HL-60 (cell line): ENCODE results near the gene CBX6.

Source experiments
- DNase-seq, 2 experiments: peaks; one replicate each; pipeline ENCODE4 v3.0.0-alpha.2; 2010 to 2020; ENCODE audit warnings: low read depth in 1 of 2, low spot score in 1 of 2
- H3K27ac ChIP-seq: fragments of 250-450 bp; sonication (Bioruptor Pico); replicated peaks from 2 replicates; pipeline ENCODE4 v1.5.1; 2020; ENCODE audit warnings: mild to moderate bottlenecking, moderate library complexity
- H3K27me3 ChIP-seq: fragments of 250-450 bp; sonication (Bioruptor Pico); 2 replicates; pipeline ENCODE4 v1.5.1; 2021; ENCODE audit warnings: mild to moderate bottlenecking, moderate library complexity; ENCODE audit not compliant: insufficient read depth, poor library complexity, severe bottlenecking
- H3K4me3 ChIP-seq: replicated peaks from 2 replicates; pipeline ENCODE4 v1.5.1; 2011; ENCODE audit warnings: mild to moderate bottlenecking, control low read depth, low read length; ENCODE audit not compliant: insufficient read depth
- GABPA ChIP-seq: IDR thresholded peaks from 2 replicates; pipeline ENCODE4 v1.6.1; 2012; ENCODE audit warnings: low read depth
- POLR2AphosphoS5 ChIP-seq: IDR thresholded peaks from 2 replicates; pipeline ENCODE4 v1.6.1; 2012; ENCODE audit warnings: low read depth
- SPI1 ChIP-seq: IDR thresholded peaks from 2 replicates; pipeline ENCODE4 v1.6.1; 2012; ENCODE audit warnings: low read depth, mild to moderate bottlenecking, borderline replicate concordance
- TF ChIP-seq, protein P1 (sequence below): IDR thresholded peaks from 2 replicates; pipeline ENCODE4 v1.6.1; 2012; ENCODE audit warnings: low read depth; ENCODE audit not compliant: insufficient replicate concordance
- TF ChIP-seq, protein P2 (sequence below): IDR thresholded peaks from one replicate; pipeline ENCODE4 v1.5.1; 2011; ENCODE audit warnings: low read length, control low read depth, inconsistent platforms; ENCODE audit not compliant: insufficient read depth

The CBX6 gene

DNA sequence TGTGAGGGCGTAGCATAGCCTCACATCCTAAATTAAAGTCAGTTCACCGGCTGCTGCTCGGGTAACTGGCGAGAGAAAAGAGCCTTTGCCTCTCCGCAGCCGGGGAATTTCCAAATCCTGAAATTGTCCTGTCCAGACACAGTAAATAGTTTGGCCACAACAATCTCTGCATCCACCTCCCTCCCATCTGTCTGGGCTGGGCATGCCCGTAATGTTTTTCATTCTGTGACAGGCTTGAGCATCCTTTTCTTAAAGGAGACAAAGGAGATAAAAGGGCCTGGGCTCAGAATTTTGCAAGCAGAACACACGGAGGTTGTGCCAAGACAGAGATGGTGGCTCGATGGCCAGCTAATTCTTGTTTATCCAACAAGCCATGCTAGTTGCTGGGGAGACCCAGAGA, 19.2 kb upstream of the CBX6 start:
- Histone ChIP-seq H3K27ac (no peak overlapping the region), H3K27me3 (no peaks in the 10 kb centered on the region), H3K4me3 (no peak overlapping the region)
- no peak for DNase-seq
- TF ChIP-seq POLR2AphosphoS5 = no peak
- TF ChIP-seq, protein P1, sequence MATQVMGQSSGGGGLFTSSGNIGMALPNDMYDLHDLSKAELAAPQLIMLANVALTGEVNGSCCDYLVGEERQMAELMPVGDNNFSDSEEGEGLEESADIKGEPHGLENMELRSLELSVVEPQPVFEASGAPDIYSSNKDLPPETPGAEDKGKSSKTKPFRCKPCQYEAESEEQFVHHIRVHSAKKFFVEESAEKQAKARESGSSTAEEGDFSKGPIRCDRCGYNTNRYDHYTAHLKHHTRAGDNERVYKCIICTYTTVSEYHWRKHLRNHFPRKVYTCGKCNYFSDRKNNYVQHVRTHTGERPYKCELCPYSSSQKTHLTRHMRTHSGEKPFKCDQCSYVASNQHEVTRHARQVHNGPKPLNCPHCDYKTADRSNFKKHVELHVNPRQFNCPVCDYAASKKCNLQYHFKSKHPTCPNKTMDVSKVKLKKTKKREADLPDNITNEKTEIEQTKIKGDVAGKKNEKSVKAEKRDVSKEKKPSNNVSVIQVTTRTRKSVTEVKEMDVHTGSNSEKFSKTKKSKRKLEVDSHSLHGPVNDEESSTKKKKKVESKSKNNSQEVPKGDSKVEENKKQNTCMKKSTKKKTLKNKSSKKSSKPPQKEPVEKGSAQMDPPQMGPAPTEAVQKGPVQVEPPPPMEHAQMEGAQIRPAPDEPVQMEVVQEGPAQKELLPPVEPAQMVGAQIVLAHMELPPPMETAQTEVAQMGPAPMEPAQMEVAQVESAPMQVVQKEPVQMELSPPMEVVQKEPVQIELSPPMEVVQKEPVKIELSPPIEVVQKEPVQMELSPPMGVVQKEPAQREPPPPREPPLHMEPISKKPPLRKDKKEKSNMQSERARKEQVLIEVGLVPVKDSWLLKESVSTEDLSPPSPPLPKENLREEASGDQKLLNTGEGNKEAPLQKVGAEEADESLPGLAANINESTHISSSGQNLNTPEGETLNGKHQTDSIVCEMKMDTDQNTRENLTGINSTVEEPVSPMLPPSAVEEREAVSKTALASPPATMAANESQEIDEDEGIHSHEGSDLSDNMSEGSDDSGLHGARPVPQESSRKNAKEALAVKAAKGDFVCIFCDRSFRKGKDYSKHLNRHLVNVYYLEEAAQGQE = no peak
- TF ChIP-seq SPI1 = no peak
- TF ChIP-seq, protein P2, sequence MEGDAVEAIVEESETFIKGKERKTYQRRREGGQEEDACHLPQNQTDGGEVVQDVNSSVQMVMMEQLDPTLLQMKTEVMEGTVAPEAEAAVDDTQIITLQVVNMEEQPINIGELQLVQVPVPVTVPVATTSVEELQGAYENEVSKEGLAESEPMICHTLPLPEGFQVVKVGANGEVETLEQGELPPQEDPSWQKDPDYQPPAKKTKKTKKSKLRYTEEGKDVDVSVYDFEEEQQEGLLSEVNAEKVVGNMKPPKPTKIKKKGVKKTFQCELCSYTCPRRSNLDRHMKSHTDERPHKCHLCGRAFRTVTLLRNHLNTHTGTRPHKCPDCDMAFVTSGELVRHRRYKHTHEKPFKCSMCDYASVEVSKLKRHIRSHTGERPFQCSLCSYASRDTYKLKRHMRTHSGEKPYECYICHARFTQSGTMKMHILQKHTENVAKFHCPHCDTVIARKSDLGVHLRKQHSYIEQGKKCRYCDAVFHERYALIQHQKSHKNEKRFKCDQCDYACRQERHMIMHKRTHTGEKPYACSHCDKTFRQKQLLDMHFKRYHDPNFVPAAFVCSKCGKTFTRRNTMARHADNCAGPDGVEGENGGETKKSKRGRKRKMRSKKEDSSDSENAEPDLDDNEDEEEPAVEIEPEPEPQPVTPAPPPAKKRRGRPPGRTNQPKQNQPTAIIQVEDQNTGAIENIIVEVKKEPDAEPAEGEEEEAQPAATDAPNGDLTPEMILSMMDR = no peak
- TF ChIP-seq GABPA = no peak

DNA sequence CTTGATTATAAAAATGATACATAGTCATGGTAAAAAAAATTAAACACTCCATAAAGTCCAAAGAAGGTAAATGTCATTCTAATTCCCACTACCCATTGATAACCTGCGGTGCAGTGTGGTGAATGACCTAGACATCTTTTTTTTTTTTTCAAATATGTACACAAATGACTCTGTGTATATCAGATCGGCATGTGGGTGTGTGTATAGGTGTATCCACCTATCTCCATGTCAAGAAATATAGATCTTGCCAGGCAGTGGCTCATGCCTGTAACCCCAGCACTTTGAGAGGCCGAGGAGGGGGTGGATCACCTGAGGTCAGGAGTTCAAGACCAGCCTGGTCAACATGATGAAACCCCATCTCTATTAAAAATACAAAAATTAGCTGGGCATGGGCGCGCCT, 18.4 kb upstream of the CBX6 start:
- Histone ChIP-seq H3K27ac (no peak overlapping the region), H3K4me3 (no peak overlapping the region), H3K27me3 (no peaks in the 10 kb centered on the region)
- DNase-seq = no peak
- TF ChIP-seq, protein P1 = no peak
- TF ChIP-seq POLR2AphosphoS5 (no peak), GABPA (no peak), SPI1 (no peak)
- TF ChIP-seq, protein P2 = no peak

DNA sequence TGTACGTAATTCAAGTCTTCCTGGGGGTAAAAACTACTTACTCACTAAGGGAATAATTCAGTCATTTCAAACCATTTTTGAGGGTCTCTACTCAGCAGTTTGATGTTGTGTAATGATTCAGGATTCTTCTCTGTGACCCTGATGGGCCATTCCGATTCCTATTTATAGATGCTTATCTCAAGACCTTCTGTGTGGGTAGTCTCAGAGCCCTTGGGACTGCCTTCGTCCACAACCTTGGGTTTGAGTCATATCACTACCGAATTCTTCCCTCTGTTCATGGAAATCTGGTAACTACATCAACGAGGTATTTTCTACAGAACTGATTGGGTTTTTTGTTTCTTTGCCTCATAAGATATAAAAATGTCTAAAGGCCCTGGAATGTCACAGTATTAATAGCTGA, 14.3 kb upstream of the CBX6 start:
- Histone ChIP-seq H3K4me3 (no peak overlapping the region), H3K27me3 (no peaks in the 10 kb centered on the region)
- TF ChIP-seq, protein P2 = no peak
- no peak for TF ChIP-seq SPI1

DNA sequence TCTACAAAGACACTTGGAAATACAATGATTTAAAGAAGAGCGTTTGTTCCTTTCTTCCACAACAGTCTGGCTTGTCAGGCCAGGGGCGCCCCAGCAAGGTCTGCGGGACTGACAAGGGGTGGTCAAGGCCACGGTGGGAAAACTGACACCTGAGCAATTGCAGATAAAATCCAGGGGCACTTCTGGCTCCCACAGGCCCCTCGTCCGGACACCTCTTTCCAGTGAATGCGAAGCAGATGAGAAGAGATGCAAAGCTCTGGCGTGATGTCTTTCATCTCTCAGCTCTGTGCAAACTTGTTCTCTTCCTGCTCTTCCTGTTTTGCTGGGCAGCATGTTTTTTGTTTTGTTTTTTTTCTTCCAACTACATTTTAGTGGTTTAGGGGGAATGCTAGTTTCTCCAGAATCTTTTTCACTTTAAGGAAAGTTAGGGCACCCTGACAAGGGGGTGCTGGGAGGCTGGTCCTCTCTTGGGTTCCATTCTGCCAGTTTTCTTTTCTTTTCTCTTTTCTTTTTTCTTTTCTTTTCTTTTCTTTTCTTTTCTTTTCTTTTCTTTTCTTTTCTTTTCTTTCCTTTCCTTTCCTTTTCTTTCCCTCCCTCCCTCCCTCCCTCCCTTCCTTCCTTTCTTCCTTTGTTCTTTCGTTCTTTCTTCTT, 11.1 kb upstream of the CBX6 start:
- DNase-seq = no peak
- Histone ChIP-seq H3K27me3 (no peaks in the 10 kb centered on the region), H3K27ac (no peak overlapping the region), H3K4me3 (no peak overlapping the region)
- TF ChIP-seq, protein P2 = no peak
- TF ChIP-seq SPI1 = peak; percentile 18; the same call in 1 of the 2 replicates

More for the DNA sequence above, 14.3 kb upstream of the CBX6 start:
- DNase-seq = no peak
- no peak overlapping the region for H3K27ac ChIP-seq
